ENCODE data around the gene CENPV.

GRCh38 chr17:16381496-16381820 lies 28.2 kb upstream of the CENPV start:
- TF ChIP-seq CTCF (IDR thresholded peaks at IDR 0.05) (no peak), POLR2A (IDR thresholded peaks at IDR 0.05) (no peak)
